MCF 10A (cell line): ENCODE data around the gene ABCC6. TPM values are rescaled to one million over a fixed set of nuclear protein-coding genes. Genes with fewer than 3 reads are reported as not detected.

Experiments used
- BruUV-seq: library from RNA; stranded (reverse); fragments of 400-500 nt; replicated peaks from 2 replicates; lab custom pipeline; 2021; lab: Mats Ljungman, UMichigan
- CTCF ChIA-PET: fragments of 300-600 bp; sonication (Branson Sonifier 250); formaldehyde crosslinking; extraction: SDS; loops from one replicate; lab custom pipeline; 2021; ENCODE audit warnings: antibody characterized with exemption, inconsistent platforms; lab: Yijun Ruan, JAX
- POLR2A ChIA-PET: fragments of 300-600, 350-650 bp; sonication (Branson Sonifier 250); formaldehyde crosslinking; extraction: SDS; loops from one replicate; lab custom pipeline; 2020; ENCODE audit warnings: antibody characterized with exemption, inconsistent platforms; lab: Yijun Ruan, JAX
- DNase-seq: peaks from one replicate; pipeline ENCODE4 v3.0.0-alpha.2; 2018; ENCODE audit not compliant: unreplicated experiment
- H3K27ac Mint-ChIP-seq: one replicate; pipeline ENCODE4 v1.8.0; 2022; ENCODE audit warnings: mild to moderate bottlenecking, low read depth, mixed read lengths; ENCODE audit not compliant: unreplicated experiment
- H3K27me3 Mint-ChIP-seq: one replicate; pipeline ENCODE4 v1.8.0; 2022; ENCODE audit warnings: mixed read lengths; ENCODE audit not compliant: insufficient read depth, unreplicated experiment
- H3K36me3 Mint-ChIP-seq: one replicate; pipeline ENCODE4 v1.8.0; 2022; ENCODE audit warnings: mild to moderate bottlenecking, moderate library complexity, mixed read lengths; ENCODE audit not compliant: insufficient read depth, unreplicated experiment
- H3K4me1 Mint-ChIP-seq: one replicate; pipeline ENCODE4 v1.8.0; 2022; ENCODE audit warnings: mixed read lengths; ENCODE audit not compliant: insufficient read depth, unreplicated experiment
- H3K4me3 Mint-ChIP-seq: one replicate; pipeline ENCODE4 v1.8.0; 2022; ENCODE audit warnings: mild to moderate bottlenecking, moderate library complexity, mixed read lengths; ENCODE audit not compliant: unreplicated experiment
- H3K9me3 Mint-ChIP-seq: one replicate; pipeline ENCODE4 v1.8.0; 2022; ENCODE audit warnings: mixed read lengths; ENCODE audit not compliant: unreplicated experiment
- CTCF ChIP-seq: fragments of 200-600 bp; IDR thresholded peaks from one replicate; pipeline ENCODE4 v1.8.0; 2022; ENCODE audit warnings: antibody characterized with exemption, mild to moderate bottlenecking; ENCODE audit not compliant: unreplicated experiment
- intact Hi-C: fragments of 100-400 bp; cut with micrococcal nuclease; formaldehyde crosslinking; loops from 2 replicates; pipeline ENCODE4 v1.14.1; 2022
- total RNA-seq: library from RNA; stranded (reverse); gene quantifications from 2 replicates; pipeline ENCODE4 v1.2.3, GENCODE V29; 2022

The ABCC6 gene
- total RNA-seq, 1 experiment from 2014 or later: not detected

- BruUV-seq: no TSS peak
- ChIA-PET CTCF (interaction anchor here (0.8 to 1.0 kb wide), 2 partner anchors 25 to 518 kb away, joined by 3 read pairs; no protein-coding TSS in a partner anchor), POLR2A (interaction anchor here (0.6 kb wide), 1 partner anchor 382 kb away, joined by 4 read pairs; no protein-coding TSS in a partner anchor)
- no peaks in the 10 kb centered on the region for H3K4me1 Mint-ChIP-seq
- no peak for DNase-seq
- H3K27ac Mint-ChIP-seq: no peak overlapping the region
- peaks cover 6% of the 10 kb centered on the region for H3K9me3 Mint-ChIP-seq
- intact Hi-C loops: no loop called here
- H3K36me3 Mint-ChIP-seq: peaks cover 4% of the 10 kb centered on the region
- no peak for TF ChIP-seq CTCF
- H3K4me3 Mint-ChIP-seq: no peak overlapping the region
- peaks cover 14% of the 10 kb centered on the region for H3K27me3 Mint-ChIP-seq
These were observed 63.6 kb downstream of the ABCC6 start for GRCh38 chr16:16159662-16160061.

- CTCF ChIA-PET: no interaction called here
- TF ChIP-seq CTCF: no peak
- peak; percentile 38 for DNase-seq
- Mint-ChIP-seq H3K36me3 (no peaks in the 10 kb centered on the region), H3K27ac (no peak overlapping the region), H3K4me1 (no peaks in the 10 kb centered on the region), H3K27me3 (peaks cover 16% of the 10 kb centered on the region), H3K4me3 (no peak overlapping the region), H3K9me3 (no peaks in the 10 kb centered on the region)
- no TSS peak for BruUV-seq
- POLR2A ChIA-PET: no interaction called here
- intact Hi-C loops: no loop called here
These were observed 64.4 kb downstream of the ABCC6 start for GRCh38 chr16:16158741-16159374.

- no peak for TF ChIP-seq CTCF
- BruUV-seq: no TSS peak
- POLR2A ChIA-PET: no interaction called here
These were observed 65.1 kb downstream of the ABCC6 start for GRCh38 chr16:16158082-16158658.

GRCh38 chr16:16157166-16157565 lies 66.1 kb downstream of the ABCC6 start:
- BruUV-seq: no TSS peak
- CTCF ChIA-PET: interaction anchor here (0.7 kb wide), 1 partner anchor 13 kb away, joined by 4 read pairs; no protein-coding TSS in a partner anchor
- no peak for TF ChIP-seq CTCF
- H3K9me3 Mint-ChIP-seq: no peaks in the 10 kb centered on the region
- no peak overlapping the region for H3K27ac Mint-ChIP-seq
- DNase-seq: no peak
- intact Hi-C loops: no loop called here
- H3K4me3 Mint-ChIP-seq: no peak overlapping the region
- H3K4me1 Mint-ChIP-seq: no peaks in the 10 kb centered on the region
- POLR2A ChIA-PET: no interaction called here
- no peaks in the 10 kb centered on the region for H3K36me3 Mint-ChIP-seq
- H3K27me3 Mint-ChIP-seq: peaks cover 16% of the 10 kb centered on the region

More at GRCh38 chr16:16158082-16158658, 65.1 kb downstream of the ABCC6 start:
- Mint-ChIP-seq H3K4me3 (no peak overlapping the region), H3K27me3 (peaks cover 16% of the 10 kb centered on the region), H3K4me1 (no peaks in the 10 kb centered on the region), H3K27ac (no peak overlapping the region), H3K9me3 (no peaks in the 10 kb centered on the region), H3K36me3 (no peaks in the 10 kb centered on the region)
- intact Hi-C loops: no loop called here
- no peak for DNase-seq
- CTCF ChIA-PET: no interaction called here
